Skin epidermis (tissue), 12 donors: Measurements from ENCODE around the gene DCTD.
"Not testable (repeated sequence)": the region's sequence is repeated elsewhere in the genome, so short reads cannot be mapped to it uniquely, and the experiment has no call there.

ENCODE experiments used
- H3K27ac ChIP-seq, 21 experiments: fragments of 200-600 bp; sonication (generic) in 11 of 21; one replicate each; pipeline ENCODE4 v1.5.0; 2020; ENCODE audit warnings: mild to moderate bottlenecking in 3 of 21, inconsistent platforms in 2 of 21, moderate library complexity in 2 of 21
- H3K4me3 ChIP-seq, 7 experiments: fragments of 200-600 bp; sonication (generic) in 2 of 7; one replicate each; pipeline ENCODE4 v1.5.0; 2020; ENCODE audit warnings: inconsistent platforms in 2 of 7, mild to moderate bottlenecking in 2 of 7, moderate library complexity in 1 of 7

The DCTD gene

GRCh38 chr4:182922501-182923284 lies 5.5 kb upstream of the DCTD start:
- no peak overlapping the region for H3K27ac ChIP-seq
- no peak overlapping the region for H3K4me3 ChIP-seq

- no peak overlapping the region for H3K27ac ChIP-seq
- no peak overlapping the region for H3K4me3 ChIP-seq
Observed at GRCh38 chr4:182921608-182922007, 4.4 kb upstream of the DCTD start.

- Histone ChIP-seq H3K4me3 (no peak overlapping the region), H3K27ac (no peak overlapping the region)
Observed at GRCh38 chr4:182920676-182921075, 3.5 kb upstream of the DCTD start.

- Histone ChIP-seq H3K4me3 (no peak overlapping the region), H3K27ac (peak overlapping the region in 11 of 21 experiments; percentile 2 to 99 (median 97))
Observed at GRCh38 chr4:182918791-182919302, 1.7 kb upstream of the DCTD start.

GRCh38 chr4:182918044-182918607 lies 940 bp upstream of the DCTD start:
- peak overlapping the region; percentile 53 to 85 (median 64) for H3K4me3 ChIP-seq
- peak overlapping the region; percentile 89 to 99 (median 96) for H3K27ac ChIP-seq

GRCh38 chr4:182916483-182917181 lies 554 bp downstream of the DCTD start:
- H3K4me3 ChIP-seq, result peak overlapping the region; percentile 53 to 85 (median 58)
- H3K27ac ChIP-seq, result peak overlapping the region; percentile 89 to 98 (median 96)

GRCh38 chr4:182914357-182914756 lies 2.8 kb downstream of the DCTD start:
- H3K27ac ChIP-seq, result no peak overlapping the region
- H3K4me3 ChIP-seq, result no peak overlapping the region

GRCh38 chr4:182913621-182914020 lies 3.6 kb downstream of the DCTD start:
- Histone ChIP-seq H3K27ac (no peak overlapping the region), H3K4me3 (no peak overlapping the region)

GRCh38 chr4:182913036-182913435 lies 4.2 kb downstream of the DCTD start:
- no peak overlapping the region for H3K4me3 ChIP-seq
- no peak overlapping the region for H3K27ac ChIP-seq

GRCh38 chr4:182908124-182908523 lies 9.1 kb downstream of the DCTD start:
- no peak overlapping the region for H3K4me3 ChIP-seq
- H3K27ac ChIP-seq, result no peak overlapping the region

- Histone ChIP-seq H3K4me3 (no peak overlapping the region), H3K27ac (no peak overlapping the region)
Observed at GRCh38 chr4:182907396-182907795, 9.8 kb downstream of the DCTD start.

- Histone ChIP-seq H3K27ac (no peak overlapping the region), H3K4me3 (no peak overlapping the region)
Observed at GRCh38 chr4:182906786-182907185, 10.4 kb downstream of the DCTD start.

- H3K27ac ChIP-seq, result no peak overlapping the region
Observed at GRCh38 chr4:182905038-182905437, 12.1 kb downstream of the DCTD start.

GRCh38 chr4:182904211-182904761 lies 12.9 kb downstream of the DCTD start:
- H3K27ac ChIP-seq, result no peak overlapping the region
- H3K4me3 ChIP-seq, result no peak overlapping the region

More at GRCh38 chr4:182905038-182905437, 12.1 kb downstream of the DCTD start:
- no peak overlapping the region for H3K4me3 ChIP-seq

- Histone ChIP-seq H3K4me3 (no peak overlapping the region), H3K27ac (no peak overlapping the region)
Observed at GRCh38 chr4:182903013-182903412, 14.2 kb downstream of the DCTD start.

- Histone ChIP-seq H3K4me3 (no peak overlapping the region), H3K27ac (no peak overlapping the region)
Observed at GRCh38 chr4:182901337-182901736, 15.8 kb downstream of the DCTD start.

GRCh38 chr4:182900021-182900420 lies 17.2 kb downstream of the DCTD start:
- not testable (repeated sequence) for H3K27ac ChIP-seq, H3K4me3 ChIP-seq

GRCh38 chr4:182898479-182898799 lies 18.7 kb downstream of the DCTD start:
- Histone ChIP-seq H3K27ac (no peak overlapping the region), H3K4me3 (no peak overlapping the region)

GRCh38 chr4:182897601-182898478 lies 19.3 kb downstream of the DCTD start:
- Histone ChIP-seq H3K4me3 (no peak overlapping the region), H3K27ac (no peak overlapping the region)

- Histone ChIP-seq H3K4me3 (no peak overlapping the region), H3K27ac (no peak overlapping the region)
Observed at GRCh38 chr4:182896421-182896820, 20.8 kb downstream of the DCTD start.
